ENCODE measurements around the gene PANX3.

Gene PANX3

DNA sequence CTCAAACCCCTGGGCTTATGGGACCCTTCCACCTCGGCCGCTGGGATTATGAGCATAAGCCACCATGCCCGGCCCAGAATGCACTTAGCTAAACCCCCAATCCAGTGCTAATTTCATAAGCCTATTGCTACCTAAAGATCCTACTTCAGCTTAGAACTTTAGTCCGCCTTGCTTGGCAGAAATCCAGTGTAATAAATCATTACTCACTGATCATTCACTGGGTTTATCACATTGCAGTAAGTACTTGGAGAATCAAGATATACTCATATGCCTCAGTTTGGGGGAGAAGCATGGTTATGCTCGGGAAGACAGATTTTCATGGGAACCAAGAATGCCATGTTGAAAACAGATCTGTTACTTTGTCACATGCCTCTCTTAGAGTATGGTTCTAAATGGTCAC is 7.6 kb downstream of the PANX3 start:
- no peak for DNase-seq

DNA sequence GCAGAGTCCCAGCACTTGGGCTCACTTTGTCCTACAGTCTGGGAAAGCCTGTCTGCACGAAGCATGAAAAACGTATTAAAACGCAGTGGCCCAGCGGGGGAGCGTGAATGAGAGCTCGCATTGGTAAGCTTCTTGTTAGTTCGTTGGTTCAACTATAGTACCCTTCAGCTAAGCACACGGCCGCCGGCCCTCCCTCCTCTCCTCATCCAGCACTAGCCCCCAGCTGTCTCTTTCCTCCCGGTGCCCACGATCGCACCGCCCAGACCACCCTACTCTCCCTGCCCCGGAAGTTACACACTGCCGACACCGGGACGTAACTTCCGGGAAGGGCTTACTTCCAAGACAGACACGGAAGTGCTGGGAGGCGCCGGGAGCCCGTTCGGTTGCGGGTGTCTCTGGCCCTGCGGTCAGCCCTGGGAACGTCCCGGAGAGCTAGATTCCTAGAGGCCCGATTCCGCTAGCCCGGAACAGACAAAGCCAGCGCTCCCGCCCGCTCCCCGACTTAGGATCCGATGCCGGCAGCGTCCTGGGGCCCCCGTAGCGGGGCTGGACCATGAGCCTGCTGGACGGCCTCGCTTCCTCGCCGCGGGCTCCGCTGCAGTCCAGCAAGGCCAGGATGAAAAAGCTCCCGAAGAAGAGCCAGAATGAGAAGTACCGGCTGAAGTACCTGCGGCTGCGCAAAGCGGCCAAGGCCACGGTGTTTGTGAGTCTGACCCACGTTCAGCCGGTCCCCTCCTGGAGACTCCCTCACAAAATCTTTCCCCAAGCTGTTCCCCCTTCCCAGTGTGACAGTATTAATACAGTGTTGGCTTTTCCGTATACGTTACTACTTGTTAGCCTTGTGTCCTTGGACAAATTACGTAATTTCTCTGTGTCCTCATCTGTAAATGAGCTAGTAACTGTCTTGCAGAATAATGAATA is 11.6 kb downstream of the PANX3 start, which contains the start of gene TBRG1:
TSS of gene TBRG1 (plus strand) at position 334 of the 921 bp plus-strand sequence. CDS start at position 554, 220 bp downstream.
- DNase-seq = peak; percentile 97

GRCh38 chr11:124623861-124624525 is 12.8 kb downstream of the PANX3 start:
- no peak for DNase-seq

GRCh38 chr11:124625504-124626168 is 14.4 kb downstream of the PANX3 start:
- DNase-seq = no peak

- no peak for DNase-seq
These were observed 16.3 kb downstream of the PANX3 start for GRCh38 chr11:124627546-124627945.

DNA sequence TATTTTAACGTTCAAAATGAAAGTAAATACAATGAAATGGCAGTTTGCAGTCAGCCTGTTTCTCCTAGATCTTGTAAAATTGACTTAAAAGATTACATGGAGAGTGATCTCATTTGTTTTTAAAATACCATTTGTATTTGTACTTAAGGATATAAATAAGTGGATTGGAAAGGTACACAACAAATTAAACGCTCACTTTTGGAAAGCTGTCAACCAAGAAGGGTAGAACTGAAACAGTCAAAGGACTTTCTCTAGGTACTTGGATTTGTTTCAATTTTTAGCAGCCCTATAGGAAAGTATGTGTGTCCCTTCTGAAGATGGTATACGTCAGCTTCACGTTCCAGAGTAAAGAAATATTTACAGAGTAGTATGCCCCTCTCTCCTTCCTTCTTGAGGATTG is 18.7 kb downstream of the PANX3 start:
- DNase-seq = no peak

- DNase-seq = no peak
These were observed 22.1 kb downstream of the PANX3 start for GRCh38 chr11:124633355-124633754.

- no peak for DNase-seq
These were observed 24.7 kb downstream of the PANX3 start for GRCh38 chr11:124635932-124636331.

- no peak for DNase-seq
These were observed 27.3 kb downstream of the PANX3 start for GRCh38 chr11:124638500-124638899.

- no peak for DNase-seq
These were observed 28.0 kb downstream of the PANX3 start for GRCh38 chr11:124639186-124639585.

DNA sequence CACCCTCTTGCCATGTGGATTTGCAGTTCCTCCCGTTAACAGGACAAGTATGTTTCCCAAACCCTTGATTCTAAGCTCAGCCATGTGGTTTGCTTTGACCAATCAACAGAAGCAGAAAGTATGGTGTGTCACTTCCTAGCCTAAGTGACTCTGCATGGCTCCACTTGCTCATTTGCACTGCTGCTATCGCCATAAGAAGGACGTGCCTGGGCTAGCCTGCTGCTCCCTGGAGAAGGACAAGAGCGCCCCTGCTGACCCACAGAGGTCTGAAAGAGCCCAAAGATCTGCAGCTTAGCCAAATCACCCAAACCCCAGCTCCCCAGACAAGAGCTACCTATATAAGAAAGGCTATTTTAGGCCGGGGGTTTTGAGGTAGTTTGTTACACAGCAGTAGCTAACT is 29.4 kb downstream of the PANX3 start:
- peak; percentile 36 for DNase-seq

GRCh38 chr11:124642628-124643027 is 31.4 kb downstream of the PANX3 start:
- DNase-seq = no peak

- DNase-seq = no peak
These were observed 31.9 kb downstream of the PANX3 start for GRCh38 chr11:124643042-124643604.

DNA sequence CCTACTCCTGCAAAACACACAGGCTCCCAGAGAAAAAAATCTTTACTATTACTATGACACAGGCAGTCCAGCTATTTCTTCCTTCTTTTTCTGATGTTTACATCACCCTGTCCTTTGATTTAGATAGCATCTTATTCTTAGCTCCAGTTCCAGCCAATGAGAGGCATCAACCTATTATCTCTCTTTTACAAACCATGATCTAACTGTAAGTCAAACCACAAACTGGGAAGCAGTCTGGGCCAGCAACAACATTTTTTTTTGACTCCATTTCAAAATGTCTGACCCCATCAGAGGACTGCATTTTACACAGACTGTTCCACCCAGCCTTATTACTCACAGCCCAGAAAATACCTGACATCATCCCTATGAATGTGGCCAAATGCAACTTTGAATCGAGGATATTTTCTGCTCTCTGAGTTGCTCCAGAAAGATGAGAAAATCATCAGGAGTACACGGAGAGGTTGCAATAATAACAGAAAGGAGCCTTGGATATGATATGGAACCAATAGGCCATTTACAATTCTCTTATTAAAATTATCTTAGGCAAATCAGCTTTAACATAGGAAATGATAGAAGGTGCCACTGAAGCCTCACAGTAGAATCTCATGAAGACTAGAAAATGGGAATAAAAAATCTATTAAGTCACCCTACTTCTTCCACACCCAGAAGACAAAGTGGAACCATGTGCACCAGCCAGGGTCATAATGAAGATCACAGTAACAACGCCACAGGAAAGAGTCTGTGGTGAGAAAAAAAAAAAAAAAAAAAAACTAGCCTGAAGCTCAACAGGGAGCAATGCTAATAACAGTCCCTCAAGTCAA is 32.6 kb downstream of the PANX3 start:
- no peak for DNase-seq

DNA sequence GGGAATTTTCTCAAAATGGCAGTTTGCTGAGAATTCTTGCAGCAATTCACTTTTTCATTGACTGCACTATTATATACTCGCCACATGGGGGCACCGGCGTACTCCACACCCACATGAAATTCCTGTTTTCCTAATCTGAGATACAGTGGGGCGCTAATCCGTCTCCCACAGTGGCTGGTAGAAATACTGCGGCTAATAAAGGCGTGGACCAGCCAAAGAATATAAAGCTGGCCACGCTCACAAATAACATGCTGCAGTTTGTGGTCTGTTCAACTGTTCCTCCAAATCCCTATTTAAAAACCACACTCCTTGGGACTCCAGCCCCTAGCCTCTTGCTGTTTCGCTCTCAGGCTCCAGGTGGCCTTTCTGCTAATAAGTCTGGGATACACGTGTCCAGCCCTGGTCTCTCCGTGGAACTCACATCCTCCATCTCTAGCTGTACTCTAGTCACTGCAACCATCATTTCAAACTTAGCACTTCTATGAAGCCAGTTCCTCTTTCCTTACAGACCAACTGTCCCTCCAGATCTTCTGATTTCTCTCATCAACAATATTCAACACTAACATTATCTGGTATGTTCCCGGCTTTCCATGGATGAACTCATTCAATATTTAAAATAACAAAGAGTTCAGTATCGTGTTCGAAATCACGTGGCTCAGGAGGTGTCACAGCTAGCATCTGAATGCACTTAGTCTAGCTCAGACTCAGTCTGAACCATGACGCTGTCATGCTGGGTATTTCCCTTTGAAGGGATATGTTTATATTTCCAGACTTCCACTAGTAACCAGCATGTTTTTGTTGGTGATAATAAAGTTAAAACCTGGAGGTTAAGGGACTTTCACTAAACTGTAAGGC is 33.4 kb downstream of the PANX3 start:
- peak; percentile 97 for DNase-seq

GRCh38 chr11:124646148-124646547 is 34.9 kb downstream of the PANX3 start:
- DNase-seq = no peak

GRCh38 chr11:124648610-124649009 is 37.4 kb downstream of the PANX3 start:
- DNase-seq = no peak

- DNase-seq = peak; percentile 75
These were observed 45.8 kb downstream of the PANX3 start for GRCh38 chr11:124656774-124657630.

DNA sequence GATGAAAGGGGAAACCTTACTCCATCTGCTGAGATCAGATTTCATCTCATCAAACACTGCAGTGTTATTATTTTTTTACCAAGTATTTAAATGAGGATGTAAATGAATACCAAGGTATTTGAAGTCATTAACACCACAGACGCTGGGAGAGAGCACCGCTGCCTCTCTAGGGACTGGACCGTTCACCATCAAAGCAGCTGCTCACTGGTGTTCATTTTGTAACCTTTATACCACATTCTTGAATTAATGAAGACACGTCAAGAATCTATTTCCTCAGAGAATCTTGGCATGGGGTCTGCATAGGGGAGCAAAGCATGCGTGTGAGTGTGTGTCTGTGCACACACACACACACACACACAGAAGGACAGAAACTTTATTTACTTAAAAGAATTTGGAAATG is 46.7 kb downstream of the PANX3 start:
- peak; percentile 99 for DNase-seq

- no peak for DNase-seq
These were observed 47.3 kb downstream of the PANX3 start for GRCh38 chr11:124658501-124658900.
